Panc1 (cell line): ENCODE measurements around the gene FYB2. TPM values are rescaled to one million over a fixed set of nuclear protein-coding genes. Genes with fewer than 3 reads are reported as not detected.

Experiments
- ATAC-seq: fragments of 200-7000 bp; cut with Tn5 transposase; 2 replicates; pipeline ENCODE4 v1.9.1; 2020; ENCODE audit warnings: mild to moderate bottlenecking, moderate library complexity
- BruUV-seq: library from RNA; stranded (reverse); fragments of 400-500 nt; replicated peaks from 2 replicates; lab custom pipeline; 2021; lab: Mats Ljungman, UMichigan
- CTCF ChIA-PET: fragments of 300-600 bp; sonication (Branson Sonifier 250); formaldehyde crosslinking; loops from one replicate; lab custom pipeline; 2022; ENCODE audit warnings: antibody characterized with exemption; lab: Charles Lee
- POLR2A ChIA-PET: fragments of 300-600 bp; sonication (Branson Sonifier 250); formaldehyde crosslinking; loops from one replicate; lab custom pipeline; 2022; ENCODE audit warnings: antibody characterized with exemption; lab: Charles Lee
- DNase-seq: peaks from one replicate; pipeline ENCODE4 v3.0.0-alpha.2; 2010; ENCODE audit warnings: low read depth, low spot score
- H3K27ac ChIP-seq: 2 replicates; pipeline ENCODE4 v1.5.1; 2011; ENCODE audit warnings: mild to moderate bottlenecking, low read length, inconsistent platforms
- H3K27me3 ChIP-seq: fragments of 200-500 bp; sonication (Bioruptor generic); 2 replicates; pipeline ENCODE4 v1.6.0; 2014; ENCODE audit warnings: low read length, inconsistent platforms; ENCODE audit not compliant: control insufficient read depth, insufficient read depth
- H3K36me3 ChIP-seq: fragments of 200-500 bp; sonication (Bioruptor generic); 2 replicates; pipeline ENCODE4 v1.5.1; 2014; ENCODE audit warnings: inconsistent platforms, mild to moderate bottlenecking, low read length, moderate library complexity; ENCODE audit not compliant: control insufficient read depth, insufficient read depth
- H3K4me1 ChIP-seq: 2 replicates; pipeline ENCODE4 v1.5.1; 2011; ENCODE audit warnings: inconsistent platforms, mild to moderate bottlenecking, low read length, moderate library complexity; ENCODE audit not compliant: control insufficient read depth, insufficient read depth
- H3K4me3 ChIP-seq, 2 experiments: 2 replicates each; pipeline ENCODE4 v1.5.1; 2011 to 2012; ENCODE audit warnings: low read depth in 2 of 2, low read length in 2 of 2, mild to moderate bottlenecking in 2 of 2, inconsistent platforms in 1 of 2, moderate library complexity in 1 of 2
- H3K9me3 ChIP-seq: fragments of 200-500 bp; sonication (Bioruptor generic); 2 replicates; pipeline ENCODE4 v1.5.1; 2014; ENCODE audit warnings: low read depth, mild to moderate bottlenecking, inconsistent platforms, low read length, moderate library complexity; ENCODE audit not compliant: control insufficient read depth, insufficient read depth
- CTCF ChIP-seq: fragments of 450-650 bp; IDR thresholded peaks from 2 replicates; pipeline ENCODE4 v1.5.1; 2017; ENCODE audit warnings: mild to moderate bottlenecking
- POLR2AphosphoS5 ChIP-seq: IDR thresholded peaks from 2 replicates; pipeline ENCODE4 v1.6.1; 2012; ENCODE audit warnings: mild to moderate bottlenecking, low read depth, low read length, moderate library complexity
- REST ChIP-seq, 2 experiments: IDR thresholded peaks; 2 replicates each; pipeline ENCODE4 v1.6.1; 2011 to 2012; ENCODE audit warnings: low read depth in 2 of 2, control low read depth in 1 of 2, low read length in 1 of 2, mild to moderate bottlenecking in 1 of 2, moderate library complexity in 1 of 2; ENCODE audit not compliant: insufficient read depth in 1 of 2
- SIN3A ChIP-seq: IDR thresholded peaks from 2 replicates; pipeline ENCODE4 v1.6.1; 2012; ENCODE audit warnings: low read depth, mild to moderate bottlenecking, low read length, moderate library complexity, borderline replicate concordance; ENCODE audit not compliant: insufficient read depth
- TCF7L2 ChIP-seq: IDR thresholded peaks from 2 replicates; pipeline ENCODE4 v1.6.1; 2011; ENCODE audit warnings: mild to moderate bottlenecking, low read depth, low read length, inconsistent platforms
- in situ Hi-C: cut with HindIII; loops from 2 replicates; pipeline ENCODE4 v1.10.0; 2016; ENCODE audit warnings: low sequenced_read_pairs, low pct_unique_long_range_greater_than_20kb
- intact Hi-C: fragments of 100-400 bp; cut with micrococcal nuclease; formaldehyde crosslinking; loops from one replicate; pipeline ENCODE4 v1.10.0; 2022; ENCODE audit not compliant: unreplicated experiment
- total RNA-seq: library from RNA; stranded (reverse); gene quantifications from one replicate; pipeline ENCODE4 v1.2.1, GENCODE V29; 2021; ENCODE audit not compliant: unreplicated experiment

Gene FYB2
- total RNA-seq, 1 experiment from 2014 or later: 0.49 TPM

GRCh38 chr1:56814205-56814604 lies 5.0 kb downstream of the FYB2 start:
- ChIA-PET POLR2A (no interaction called here), CTCF (no interaction called here)
- Histone ChIP-seq H3K9me3 (no peaks in the 10 kb centered on the region), H3K4me3 (no peak overlapping the region), H3K4me1 (no peaks in the 10 kb centered on the region), H3K36me3 (no peaks in the 10 kb centered on the region), H3K27me3 (peaks cover 5% of the 10 kb centered on the region; the same call in 1 of the 2 replicates), H3K27ac (no peak overlapping the region)
- no TSS peak for BruUV-seq
- no peak for ATAC-seq
- no peak for DNase-seq
- intact Hi-C loops (no loop called here), in situ Hi-C loops (no loop called here)
- TF ChIP-seq REST (IDR thresholded peaks at IDR 0.05; ENCODE audit: insufficient read depth in 1 of 2, low read depth in 2 of 2, low read length in 1 of 2): no peak
- TF ChIP-seq SIN3A: no peak
- TF ChIP-seq POLR2AphosphoS5: no peak
- no peak for TF ChIP-seq CTCF
- no peak for TF ChIP-seq TCF7L2

GRCh38 chr1:56811331-56811730 lies 7.9 kb downstream of the FYB2 start:
- no TSS peak for BruUV-seq
- in situ Hi-C loops (no loop called here), intact Hi-C loops (no loop called here)
- no peak overlapping the region for H3K27ac ChIP-seq
- DNase-seq: no peak
- CTCF ChIA-PET: no interaction called here
- no peaks in the 10 kb centered on the region for H3K9me3 ChIP-seq
- peaks cover 8% of the 10 kb centered on the region for H3K27me3 ChIP-seq
- H3K36me3 ChIP-seq: no peaks in the 10 kb centered on the region
- no peaks in the 10 kb centered on the region for H3K4me1 ChIP-seq
- ATAC-seq: peak; percentile 38; the same call in 1 of the 2 replicates
- POLR2A ChIA-PET: no interaction called here
- no peak overlapping the region for H3K4me3 ChIP-seq
- TF ChIP-seq POLR2AphosphoS5 (no peak), CTCF (no peak), TCF7L2 (no peak), REST (IDR thresholded peaks at IDR 0.05; ENCODE audit: insufficient read depth in 1 of 2, low read depth in 2 of 2, low read length in 1 of 2) (no peak), SIN3A (no peak)
